Dedifferentiated amniotic fluid mesenchymal stem cell (primary cell): ENCODE results near the gene WWC1.
"Not testable (repeated sequence)": the region's sequence is repeated elsewhere in the genome, so short reads cannot be mapped to it uniquely, and the experiment has no call there.

Source experiments
- DNase-seq: peaks from one replicate; pipeline ENCODE4 v3.0.0-alpha.2; 2016; ENCODE audit errors: extremely low spot score

Gene WWC1

GRCh38 chr5:168286386-168286785, 5.1 kb upstream of the WWC1 start:
- no peak for DNase-seq

GRCh38 chr5:168286863-168287262, 4.6 kb upstream of the WWC1 start:
- DNase-seq, result not testable (repeated sequence)

DNA sequence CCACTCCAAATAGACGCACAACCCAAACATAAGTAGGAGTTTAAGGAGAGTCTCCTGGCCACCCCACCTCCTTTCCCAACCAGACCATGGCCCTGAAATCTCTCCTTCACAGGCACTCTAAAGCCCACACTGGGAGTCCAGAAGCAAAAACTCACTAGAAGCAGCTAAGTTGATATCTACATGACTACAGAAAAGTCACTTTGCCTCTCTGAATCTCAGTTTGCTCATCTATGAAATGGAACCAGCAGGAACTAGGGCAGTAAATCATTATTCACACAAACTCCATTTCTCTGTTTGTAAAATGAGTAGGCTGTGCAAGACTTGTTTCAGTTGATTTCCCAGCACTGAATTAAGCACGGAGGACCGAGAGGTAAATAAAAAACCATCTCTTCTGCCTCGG, 4.1 kb upstream of the WWC1 start:
- no peak for DNase-seq

- DNase-seq, result no peak
Observed at GRCh38 chr5:168288349-168289245, 2.8 kb upstream of the WWC1 start.

DNA sequence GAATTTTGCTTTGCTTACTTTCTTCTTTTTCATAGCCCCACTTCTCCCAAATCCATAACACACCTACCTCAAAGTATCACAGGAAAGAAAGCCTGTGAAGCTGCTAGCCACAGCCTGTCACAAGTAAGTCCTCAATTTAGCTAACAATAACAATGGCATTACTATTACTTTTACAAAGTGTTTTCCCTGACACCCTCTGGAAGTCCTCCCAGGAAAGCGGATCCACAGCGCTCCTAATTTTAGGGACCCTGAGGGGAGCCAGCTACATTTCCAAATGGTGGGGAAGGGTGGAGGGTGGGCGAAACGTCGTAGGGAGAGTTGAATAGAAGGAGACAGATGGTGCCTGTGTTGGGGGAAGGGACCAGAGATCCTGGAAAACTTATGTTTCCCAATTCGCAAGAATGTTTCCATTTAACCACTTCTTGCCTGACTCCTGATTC, 523 bp upstream of the WWC1 start:
- DNase-seq, result no peak

DNA sequence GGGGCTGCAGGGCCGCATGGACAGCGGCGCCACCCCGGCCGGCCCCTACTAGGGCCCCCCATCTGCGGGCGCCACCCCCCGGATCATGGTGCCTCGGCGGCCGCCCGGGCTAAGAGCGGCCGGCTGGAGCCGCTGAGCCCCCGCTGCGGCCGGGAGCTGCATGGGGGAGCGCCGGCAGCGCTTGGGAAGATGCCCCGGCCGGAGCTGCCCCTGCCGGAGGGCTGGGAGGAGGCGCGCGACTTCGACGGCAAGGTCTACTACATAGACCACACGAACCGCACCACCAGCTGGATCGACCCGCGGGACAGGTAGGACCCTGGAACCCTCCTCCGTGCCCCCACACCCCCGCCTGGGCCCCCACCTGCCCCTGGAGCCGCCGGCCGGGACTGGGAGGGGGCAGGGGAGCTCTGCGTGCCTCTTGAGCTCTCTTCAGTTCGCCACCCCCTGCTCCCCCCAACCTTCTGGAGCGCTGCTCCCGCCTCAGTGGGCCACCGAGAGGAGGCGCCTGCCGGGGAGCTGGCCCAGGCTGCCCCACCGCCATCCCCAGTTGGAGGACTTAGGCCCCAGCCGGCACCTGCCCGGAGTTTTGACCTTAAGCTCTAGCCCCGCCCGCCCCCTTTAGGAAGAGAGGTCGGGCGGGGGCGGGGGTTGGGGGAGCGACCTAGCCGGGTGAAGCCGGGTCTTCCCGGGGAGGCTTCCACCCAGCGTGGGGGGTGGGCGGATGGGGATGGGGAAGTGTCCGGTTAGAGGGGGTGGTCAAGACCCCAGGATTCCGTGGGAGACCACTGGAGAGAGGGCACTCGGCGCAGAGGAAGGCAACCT, 730 bp downstream of the WWC1 start:
- DNase-seq, result no peak

GRCh38 chr5:168292786-168293696, 1.6 kb downstream of the WWC1 start:
- no peak for DNase-seq

GRCh38 chr5:168295574-168296201, 4.2 kb downstream of the WWC1 start:
- DNase-seq, result peak; percentile 53

- DNase-seq, result no peak
Observed at GRCh38 chr5:168296682-168297081, 5.2 kb downstream of the WWC1 start.

DNA sequence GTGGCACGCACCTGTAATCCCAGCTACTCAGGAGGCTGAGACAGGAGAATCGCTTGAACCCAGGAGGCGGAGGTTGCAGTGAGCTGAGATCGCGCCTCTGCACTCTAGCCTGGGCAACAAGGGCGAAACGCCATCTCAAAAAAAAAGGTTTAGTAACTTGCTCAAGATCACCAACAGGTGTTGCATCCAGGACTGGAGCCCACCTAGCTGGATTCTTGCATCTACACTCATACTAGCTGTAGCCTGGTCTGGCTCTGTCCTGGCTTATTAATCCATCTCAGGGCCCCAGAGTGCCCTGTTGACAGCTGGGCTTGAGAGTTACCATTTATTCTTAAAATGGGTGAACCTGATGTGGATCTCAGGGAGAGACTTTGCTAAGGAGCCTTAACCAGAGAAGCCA, 7.5 kb downstream of the WWC1 start:
- DNase-seq, result no peak

- DNase-seq, result no peak
Observed at GRCh38 chr5:168299372-168299771, 7.9 kb downstream of the WWC1 start.

- no peak for DNase-seq
Observed at GRCh38 chr5:168300326-168301182, 9.1 kb downstream of the WWC1 start.

- no peak for DNase-seq
Observed at GRCh38 chr5:168301593-168302390, 10.3 kb downstream of the WWC1 start.

DNA sequence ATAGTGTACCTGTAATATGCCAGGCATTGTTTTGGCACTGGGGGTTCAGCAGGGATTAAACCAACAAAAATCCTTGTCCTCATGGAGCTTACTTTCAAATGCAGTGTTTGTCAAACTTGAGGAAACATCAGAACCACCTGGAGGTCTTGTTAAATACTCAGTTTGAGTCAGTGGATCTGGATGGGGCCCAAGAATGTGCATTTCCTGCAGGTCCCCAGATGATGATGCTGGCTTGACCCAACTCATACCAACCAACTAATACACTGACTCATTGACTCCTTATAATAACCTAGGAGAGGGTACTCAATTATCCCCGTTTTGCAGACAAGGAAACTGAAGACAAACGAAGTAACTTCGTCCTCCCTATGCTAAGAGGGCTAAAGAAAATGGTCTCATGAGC, 11.3 kb downstream of the WWC1 start:
- no peak for DNase-seq

- no peak for DNase-seq
Observed at GRCh38 chr5:168303393-168304025, 12.1 kb downstream of the WWC1 start.

DNA sequence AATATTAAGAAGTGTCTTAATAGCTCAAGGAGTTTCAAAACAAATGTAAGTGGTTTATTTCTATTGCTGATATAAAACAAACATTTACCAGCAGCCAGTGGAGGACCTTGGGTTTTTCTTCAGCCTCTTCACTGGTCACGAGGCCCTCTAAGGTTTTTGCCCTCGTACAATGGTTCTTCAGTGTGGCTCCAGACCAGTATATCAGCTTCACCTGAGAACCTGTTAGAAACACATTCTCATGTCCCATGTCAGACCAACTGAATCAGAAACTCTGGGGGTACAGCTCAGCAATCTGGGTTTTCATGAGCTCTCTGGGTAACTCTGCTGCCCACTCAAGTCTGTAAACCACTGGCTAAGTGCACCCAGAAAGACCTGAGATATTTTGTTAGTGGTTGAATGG, 12.9 kb downstream of the WWC1 start:
- no peak for DNase-seq

GRCh38 chr5:168305281-168305680, 13.8 kb downstream of the WWC1 start:
- DNase-seq, result no peak

GRCh38 chr5:168307022-168307421, 15.6 kb downstream of the WWC1 start:
- no peak for DNase-seq
